K562 (cell line): ENCODE measurements around the gene C9orf153. TPM values are rescaled to one million over a fixed set of nuclear protein-coding genes. Genes with fewer than 3 reads are reported as not detected.
A peak's percentile ranks its signal among the peaks of the same experiment; 100 is the strongest.

ENCODE experiments used
- ESRRA ChIP-seq: fragments of 450-650 bp; IDR thresholded peaks from 2 replicates; pipeline ENCODE4 v1.6.1; 2014; ENCODE audit warnings: low read depth, mild to moderate bottlenecking, moderate library complexity, borderline replicate concordance
- FOSL1 ChIP-seq: fragments of 200-800 bp; sonication (Bioruptor generic); conservative IDR thresholded peaks from 2 replicates; pipeline ENCODE4 v1.6.1; 2016; ENCODE audit warnings: missing genetic modification characterization, missing compliant biosample characterization
- GTF3C2 ChIP-seq: IDR thresholded peaks from 3 replicates; pipeline ENCODE4 v1.6.1; 2011; ENCODE audit warnings: borderline replicate concordance, mild to moderate bottlenecking, moderate library complexity; ENCODE audit not compliant: insufficient read length; ENCODE audit errors: extremely low read depth
- MBD1 ChIP-seq: fragments of 250-450 bp; sonication (Bioruptor Pico); IDR thresholded peaks from 2 replicates; pipeline ENCODE4 v1.8.0; 2022; ENCODE audit warnings: inconsistent platforms
- NFIX ChIP-seq: fragments of 250-450 bp; sonication (Bioruptor Pico); IDR thresholded peaks from 2 replicates; pipeline ENCODE4 v1.4.0; 2020; ENCODE audit warnings: low read depth, mild to moderate bottlenecking, moderate library complexity
- POLR2G ChIP-seq: fragments of 200-400 bp; formaldehyde crosslinking; IDR thresholded peaks from 2 replicates; pipeline ENCODE4 v1.6.1; 2017; ENCODE audit warnings: low read depth, mild to moderate bottlenecking, antibody characterized with exemption, low read length, moderate library complexity
- RFX1 ChIP-seq: fragments of 450-650 bp; IDR thresholded peaks from 2 replicates; pipeline ENCODE4 v1.6.1; 2016; ENCODE audit warnings: mild to moderate bottlenecking, moderate library complexity
- TOE1 ChIP-seq, 2 experiments: fragments of 450-650 bp in 1 of 2; sonication (generic) in 1 of 2; formaldehyde crosslinking in 1 of 2; IDR thresholded peaks; 2 replicates each; pipeline versions ENCODE4 v1.7.1 to v1.8.0; 2016 to 2022; ENCODE audit warnings: borderline replicate concordance in 2 of 2, mild to moderate bottlenecking in 2 of 2, antibody characterized with exemption in 1 of 2, inconsistent platforms in 1 of 2, low read depth in 1 of 2, missing genetic modification reagents in 1 of 2, moderate library complexity in 1 of 2
- polyA plus RNA-seq, 8 experiments: library from polyadenylated mRNA; depleted of rRNA in 4 of 8; stranded (reverse) in 5 of 8; unstranded in 3 of 8; fragments of >200 nt; fragmentation: Nextera tagmentation in 2 of 8; fragmentation: Illumina TruSeq in 1 of 8; extraction: Ambion mirVana in 2 of 8; extraction: Trizol in 1 of 8; gene quantifications; 2 replicates each; pipeline versions ENCODE4 v1.2.1 to v1.2.3, GENCODE V29; 2011 to 2014; ENCODE audit warnings: inconsistent platforms in 1 of 8, missing spikeins in 1 of 8
- total RNA-seq, 7 experiments: library from RNA; depleted of rRNA in 6 of 7; stranded (reverse); fragments of >200 nt in 6 of 7; fragmentation: Illumina TruSeq in 2 of 7; extraction: Trizol in 2 of 7; gene quantifications; 2 replicates each; pipeline versions ENCODE4 v1.2.1 to v1.2.3, GENCODE V29; 2011 to 2021; ENCODE audit warnings: low replicate concordance in 1 of 7
- TF ChIP-seq, protein P1 (sequence below): sonication (generic); formaldehyde crosslinking; IDR thresholded peaks from 2 replicates; pipeline ENCODE4 v1.8.0; 2022; ENCODE audit warnings: missing genetic modification reagents, mild to moderate bottlenecking, borderline replicate concordance
- TF ChIP-seq, protein P2 (sequence below): sonication (generic); formaldehyde crosslinking; IDR thresholded peaks from 2 replicates; pipeline ENCODE4 v1.9.0; 2022; ENCODE audit warnings: mild to moderate bottlenecking, missing genetic modification reagents
- TF ChIP-seq, protein P3 (sequence below): sonication (generic); formaldehyde crosslinking; IDR thresholded peaks from 2 replicates; pipeline ENCODE4 v1.8.1; 2023; ENCODE audit warnings: mild to moderate bottlenecking, missing genetic modification reagents
- TF ChIP-seq, protein P4 (sequence below): fragments of 250-450 bp; sonication (Bioruptor Pico); IDR thresholded peaks from 2 replicates; pipeline ENCODE4 v1.5.0; 2021; ENCODE audit warnings: mild to moderate bottlenecking, borderline replicate concordance

C9orf153 gene
- total and polyA plus RNA-seq, 9 of the 15 experiments (the other 6 are each of a cell fraction or from before 2014, with no cell fraction given) = 0.07 to 1.2 (median 0.11) TPM; not detected in 5

GRCh38 chr9:86183229-86184137, 76.0 kb downstream of the C9orf153 start (continued):
- TF ChIP-seq POLR2G = no peak
- no peak for TF ChIP-seq TOE1 (IDR thresholded peaks at IDR 0.05; ENCODE audit: borderline replicate concordance)
- no peak for TF ChIP-seq TOE1 (CRISPR knock-in tag; IDR thresholded peaks at IDR 0.05; ENCODE audit: borderline replicate concordance, low read depth)
- TF ChIP-seq, protein P1, sequence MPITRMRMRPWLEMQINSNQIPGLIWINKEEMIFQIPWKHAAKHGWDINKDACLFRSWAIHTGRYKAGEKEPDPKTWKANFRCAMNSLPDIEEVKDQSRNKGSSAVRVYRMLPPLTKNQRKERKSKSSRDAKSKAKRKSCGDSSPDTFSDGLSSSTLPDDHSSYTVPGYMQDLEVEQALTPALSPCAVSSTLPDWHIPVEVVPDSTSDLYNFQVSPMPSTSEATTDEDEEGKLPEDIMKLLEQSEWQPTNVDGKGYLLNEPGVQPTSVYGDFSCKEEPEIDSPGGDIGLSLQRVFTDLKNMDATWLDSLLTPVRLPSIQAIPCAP (CRISPR knock-in tag) = no peak
- no peak for TF ChIP-seq MBD1 (CRISPR knock-in tag)
- TF ChIP-seq, protein P2, sequence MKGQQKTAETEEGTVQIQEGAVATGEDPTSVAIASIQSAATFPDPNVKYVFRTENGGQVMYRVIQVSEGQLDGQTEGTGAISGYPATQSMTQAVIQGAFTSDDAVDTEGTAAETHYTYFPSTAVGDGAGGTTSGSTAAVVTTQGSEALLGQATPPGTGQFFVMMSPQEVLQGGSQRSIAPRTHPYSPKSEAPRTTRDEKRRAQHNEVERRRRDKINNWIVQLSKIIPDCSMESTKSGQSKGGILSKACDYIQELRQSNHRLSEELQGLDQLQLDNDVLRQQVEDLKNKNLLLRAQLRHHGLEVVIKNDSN (CRISPR knock-in tag) = no peak
- no peak for TF ChIP-seq NFIX (CRISPR knock-in tag)
- TF ChIP-seq FOSL1 = 0 out of 2 replicates have a peak, but pooled peaks have one; percentile 15
- TF ChIP-seq, protein P3, sequence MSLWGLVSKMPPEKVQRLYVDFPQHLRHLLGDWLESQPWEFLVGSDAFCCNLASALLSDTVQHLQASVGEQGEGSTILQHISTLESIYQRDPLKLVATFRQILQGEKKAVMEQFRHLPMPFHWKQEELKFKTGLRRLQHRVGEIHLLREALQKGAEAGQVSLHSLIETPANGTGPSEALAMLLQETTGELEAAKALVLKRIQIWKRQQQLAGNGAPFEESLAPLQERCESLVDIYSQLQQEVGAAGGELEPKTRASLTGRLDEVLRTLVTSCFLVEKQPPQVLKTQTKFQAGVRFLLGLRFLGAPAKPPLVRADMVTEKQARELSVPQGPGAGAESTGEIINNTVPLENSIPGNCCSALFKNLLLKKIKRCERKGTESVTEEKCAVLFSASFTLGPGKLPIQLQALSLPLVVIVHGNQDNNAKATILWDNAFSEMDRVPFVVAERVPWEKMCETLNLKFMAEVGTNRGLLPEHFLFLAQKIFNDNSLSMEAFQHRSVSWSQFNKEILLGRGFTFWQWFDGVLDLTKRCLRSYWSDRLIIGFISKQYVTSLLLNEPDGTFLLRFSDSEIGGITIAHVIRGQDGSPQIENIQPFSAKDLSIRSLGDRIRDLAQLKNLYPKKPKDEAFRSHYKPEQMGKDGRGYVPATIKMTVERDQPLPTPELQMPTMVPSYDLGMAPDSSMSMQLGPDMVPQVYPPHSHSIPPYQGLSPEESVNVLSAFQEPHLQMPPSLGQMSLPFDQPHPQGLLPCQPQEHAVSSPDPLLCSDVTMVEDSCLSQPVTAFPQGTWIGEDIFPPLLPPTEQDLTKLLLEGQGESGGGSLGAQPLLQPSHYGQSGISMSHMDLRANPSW = no peak
- TF ChIP-seq RFX1 = peak; percentile 52
- TF ChIP-seq GTF3C2 = no peak
- TF ChIP-seq ESRRA = peak; percentile 66; the same call in 1 of the 2 replicates
- TF ChIP-seq, protein P4, sequence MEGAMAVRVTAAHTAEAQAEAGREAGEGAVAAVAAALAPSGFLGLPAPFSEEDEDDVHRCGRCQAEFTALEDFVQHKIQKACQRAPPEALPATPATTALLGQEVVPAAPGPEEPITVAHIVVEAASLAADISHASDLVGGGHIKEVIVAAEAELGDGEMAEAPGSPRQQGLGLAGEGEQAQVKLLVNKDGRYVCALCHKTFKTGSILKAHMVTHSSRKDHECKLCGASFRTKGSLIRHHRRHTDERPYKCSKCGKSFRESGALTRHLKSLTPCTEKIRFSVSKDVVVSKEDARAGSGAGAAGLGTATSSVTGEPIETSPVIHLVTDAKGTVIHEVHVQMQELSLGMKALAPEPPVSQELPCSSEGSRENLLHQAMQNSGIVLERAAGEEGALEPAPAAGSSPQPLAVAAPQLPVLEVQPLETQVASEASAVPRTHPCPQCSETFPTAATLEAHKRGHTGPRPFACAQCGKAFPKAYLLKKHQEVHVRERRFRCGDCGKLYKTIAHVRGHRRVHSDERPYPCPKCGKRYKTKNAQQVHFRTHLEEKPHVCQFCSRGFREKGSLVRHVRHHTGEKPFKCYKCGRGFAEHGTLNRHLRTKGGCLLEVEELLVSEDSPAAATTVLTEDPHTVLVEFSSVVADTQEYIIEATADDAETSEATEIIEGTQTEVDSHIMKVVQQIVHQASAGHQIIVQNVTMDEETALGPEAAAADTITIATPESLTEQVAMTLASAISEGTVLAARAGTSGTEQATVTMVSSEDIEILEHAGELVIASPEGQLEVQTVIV (CRISPR knock-in tag) = no peak
